Astrocyte of the spinal cord (primary cell): ENCODE measurements around the gene PCDHA6.
"Not testable (repeated sequence)": the region's sequence is repeated elsewhere in the genome, so short reads cannot be mapped to it uniquely, and the experiment has no call there.

Source experiments
- DNase-seq: peaks from one replicate; pipeline ENCODE4 v3.0.0; 2011; ENCODE audit warnings: low read depth, low spot score
- H3K4me3 ChIP-seq: 2 replicates; pipeline ENCODE4 v1.5.1; 2011; ENCODE audit warnings: low read depth, mild to moderate bottlenecking, low read length, moderate library complexity
- CTCF ChIP-seq: IDR thresholded peaks from 2 replicates; pipeline ENCODE4 v1.5.1; 2012; ENCODE audit warnings: low read depth, mild to moderate bottlenecking, low read length, inconsistent platforms
- in situ Hi-C: cut with HindIII; loops from 2 replicates; pipeline ENCODE4 v1.10.0; 2017; ENCODE audit warnings: low sequenced_read_pairs

The PCDHA6 gene

GRCh38 chr5:140875085-140876065 is 47.6 kb downstream of the PCDHA6 start, which contains the start of gene PCDHA12:
PCDHA12 (plus strand) TSS chr5:140875308; CDS start chr5:140875473, 165 bp downstream.
- H3K4me3 ChIP-seq = no peak within 1 kb of the TSS
- no peak for DNase-seq
- in situ Hi-C loops = no loop called here
- no peak for TF ChIP-seq CTCF

GRCh38 chr5:140876541-140877261 is 48.9 kb downstream of the PCDHA6 start:
- H3K4me3 ChIP-seq, in situ Hi-C loops: not testable (repeated sequence)

GRCh38 chr5:140877262-140877581 is 49.5 kb downstream of the PCDHA6 start:
- no peak overlapping the region for H3K4me3 ChIP-seq
- in situ Hi-C loops = no loop called here
- DNase-seq = no peak
- no peak for TF ChIP-seq CTCF

More at GRCh38 chr5:140876541-140877261, 48.9 kb downstream of the PCDHA6 start:
- not testable (repeated sequence) for DNase-seq
